SU-DHL-6 (cell line): Measurements from ENCODE around the gene TRRAP.

Experiments used
- EZH2phosphoT487 ChIP-seq: fragments of 200-600 bp; sonication (generic), shearing (Covaris generic); conservative IDR thresholded peaks from 2 replicates; pipeline ENCODE4 v1.6.1; 2018; ENCODE audit warnings: mild to moderate bottlenecking, antibody characterized with exemption, low read length, moderate library complexity, mixed read lengths
- TF ChIP-seq, protein P1 (sequence below): fragments of 200-600 bp; sonication (generic); IDR thresholded peaks from one replicate; pipeline ENCODE4 v1.5.1; 2017; ENCODE audit warnings: antibody characterized with exemption, mild to moderate bottlenecking, low read length, moderate library complexity; ENCODE audit not compliant: insufficient read depth, poor library complexity, severe bottlenecking

DNA sequence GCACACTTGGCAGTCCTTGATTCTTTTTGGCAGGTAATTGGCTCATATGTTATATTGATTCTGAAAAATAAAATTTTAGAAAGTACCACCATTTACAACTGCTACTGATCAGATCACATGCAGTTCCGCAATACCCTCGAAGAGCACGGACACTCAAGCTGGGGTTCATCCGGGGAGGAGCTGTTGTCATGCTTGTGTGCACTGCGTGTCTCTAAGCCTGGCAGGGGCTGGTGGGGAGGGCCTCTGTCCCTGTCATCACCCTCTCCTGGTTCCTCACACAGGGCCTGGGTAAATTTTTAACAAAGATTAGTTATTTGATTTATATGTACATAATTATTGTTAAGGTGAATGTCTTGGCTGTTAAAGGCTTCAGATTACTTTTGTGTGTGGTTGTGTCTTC lies 45.2 kb downstream of the TRRAP start:
- TF ChIP-seq, protein P1, sequence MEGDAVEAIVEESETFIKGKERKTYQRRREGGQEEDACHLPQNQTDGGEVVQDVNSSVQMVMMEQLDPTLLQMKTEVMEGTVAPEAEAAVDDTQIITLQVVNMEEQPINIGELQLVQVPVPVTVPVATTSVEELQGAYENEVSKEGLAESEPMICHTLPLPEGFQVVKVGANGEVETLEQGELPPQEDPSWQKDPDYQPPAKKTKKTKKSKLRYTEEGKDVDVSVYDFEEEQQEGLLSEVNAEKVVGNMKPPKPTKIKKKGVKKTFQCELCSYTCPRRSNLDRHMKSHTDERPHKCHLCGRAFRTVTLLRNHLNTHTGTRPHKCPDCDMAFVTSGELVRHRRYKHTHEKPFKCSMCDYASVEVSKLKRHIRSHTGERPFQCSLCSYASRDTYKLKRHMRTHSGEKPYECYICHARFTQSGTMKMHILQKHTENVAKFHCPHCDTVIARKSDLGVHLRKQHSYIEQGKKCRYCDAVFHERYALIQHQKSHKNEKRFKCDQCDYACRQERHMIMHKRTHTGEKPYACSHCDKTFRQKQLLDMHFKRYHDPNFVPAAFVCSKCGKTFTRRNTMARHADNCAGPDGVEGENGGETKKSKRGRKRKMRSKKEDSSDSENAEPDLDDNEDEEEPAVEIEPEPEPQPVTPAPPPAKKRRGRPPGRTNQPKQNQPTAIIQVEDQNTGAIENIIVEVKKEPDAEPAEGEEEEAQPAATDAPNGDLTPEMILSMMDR: no peak
- no peak for TF ChIP-seq EZH2phosphoT487
